Endodermal cell (in vitro differentiated cells): ENCODE data around the gene PLD5. TPM values are rescaled to one million over a fixed set of nuclear protein-coding genes. Genes with fewer than 3 reads are reported as not detected.

Experiments
- DNase-seq: peaks from one replicate; pipeline ENCODE4 v3.0.0-alpha.2; 2017
- H3K27ac ChIP-seq: 2 replicates; pipeline ENCODE4 v1.5.1; 2013; ENCODE audit warnings: mild to moderate bottlenecking, low read depth, low read length, moderate library complexity
- H3K27me3 ChIP-seq: 2 replicates; pipeline ENCODE4 v1.6.1; 2013; ENCODE audit warnings: mild to moderate bottlenecking, low read length, moderate library complexity; ENCODE audit not compliant: insufficient read depth, control insufficient read depth, poor library complexity, severe bottlenecking
- H3K36me3 ChIP-seq: 2 replicates; pipeline ENCODE4 v1.7.0; 2013; ENCODE audit warnings: mild to moderate bottlenecking, low read length, moderate library complexity; ENCODE audit not compliant: control insufficient read depth, insufficient read depth
- H3K4me1 ChIP-seq: one replicate; pipeline ENCODE4 v1.7.0; 2013; ENCODE audit warnings: low read length; ENCODE audit not compliant: control insufficient read depth, insufficient read depth
- H3K4me3 ChIP-seq: 2 replicates; pipeline ENCODE4 v1.5.1; 2013; ENCODE audit warnings: mild to moderate bottlenecking, low read length, moderate library complexity
- H3K9ac ChIP-seq: 2 replicates; pipeline ENCODE4 v1.6.1; 2013; ENCODE audit warnings: mild to moderate bottlenecking, low read length, moderate library complexity; ENCODE audit not compliant: poor library complexity, severe bottlenecking; ENCODE audit errors: extremely low read depth
- H3K9me3 ChIP-seq: 2 replicates; pipeline ENCODE4 v1.6.1; 2013; ENCODE audit warnings: mild to moderate bottlenecking, low read length, moderate library complexity; ENCODE audit not compliant: control insufficient read depth
- H3K27ac Mint-ChIP-seq: 2 replicates; pipeline ENCODE4 v1.8.0; 2020; ENCODE audit warnings: mixed read lengths
- H3K27me3 Mint-ChIP-seq: 2 replicates; pipeline ENCODE4 v1.8.0; 2021; ENCODE audit warnings: mild to moderate bottlenecking, mixed read lengths; ENCODE audit not compliant: insufficient read depth
- H3K36me3 Mint-ChIP-seq: 2 replicates; pipeline ENCODE4 v1.8.0; 2020; ENCODE audit warnings: low read depth, mixed read lengths
- H3K4me1 Mint-ChIP-seq: 2 replicates; pipeline ENCODE4 v1.8.0; 2020; ENCODE audit warnings: mixed read lengths
- H3K4me3 Mint-ChIP-seq: 2 replicates; pipeline ENCODE4 v1.8.0; 2020; ENCODE audit warnings: mild to moderate bottlenecking, moderate library complexity, mixed read lengths
- H3K9me3 Mint-ChIP-seq: 2 replicates; pipeline ENCODE4 v1.8.0; 2020; ENCODE audit warnings: mild to moderate bottlenecking, mixed read lengths
- CTCF ChIP-seq: fragments of 200-600 bp; sonication (generic); conservative IDR thresholded peaks from 2 replicates; pipeline ENCODE4 v1.5.0; 2021; ENCODE audit warnings: antibody characterized with exemption, mild to moderate bottlenecking
- WGBS, 2 experiments: methylation state at CpG; one replicate each; pipeline versions ENCODE4 v1.1.5 to v1.1.7; 2013; ENCODE audit warnings: missing lambda C conversion rate in 2 of 2, mixed read lengths in 1 of 2; ENCODE audit not compliant: insufficient coverage in 1 of 2, insufficient read length in 1 of 2; 5-methylcytosine and 5-hydroxymethylcytosine counted together
- total RNA-seq, 2 donors: library from RNA; stranded (reverse); fragmentation: NEBNext Ultra II Directional in 1 of 2; extraction: Animal tissue kit (Norgen Biotek cat#: 25700) in 1 of 2; gene quantifications; 2 replicates in 1 of 2; 3 replicates in 1 of 2; pipeline ENCODE4 v1.2.1, GENCODE V29; 2021

PLD5 gene
- total RNA-seq, 2 donors from 2014 or later: 0.66 to 2.7 TPM

- peaks cover 9% of the 10 kb centered on the region for H3K9me3 Mint-ChIP-seq
- TF ChIP-seq CTCF: no peak
- WGBS, 2 experiments: 94 to 100% methylated on average over 4 to 6 of the region's 6 CpGs
These were observed 282.6 kb downstream of the PLD5 start for GRCh38 chr1:242241936-242242335.

GRCh38 chr1:242240691-242241090 is 283.8 kb downstream of the PLD5 start:
- H3K4me3 ChIP-seq: no peak overlapping the region
- H3K4me1 Mint-ChIP-seq: peaks cover 23% of the 10 kb centered on the region
- TF ChIP-seq CTCF: no peak
- H3K4me3 Mint-ChIP-seq: no peak overlapping the region
- no peak for DNase-seq
- no peak overlapping the region for H3K27ac ChIP-seq
- no peaks in the 10 kb centered on the region for H3K36me3 ChIP-seq
- 92 to 100% methylated on average over 5 to 6 of the region's 6 CpGs for WGBS, 2 experiments
- peaks cover 14% of the 10 kb centered on the region for H3K9me3 ChIP-seq
- H3K9me3 Mint-ChIP-seq: peaks cover 7% of the 10 kb centered on the region
- no peaks in the 10 kb centered on the region for H3K4me1 ChIP-seq
- no peaks in the 10 kb centered on the region for H3K27me3 ChIP-seq
- peaks cover 3% of the 10 kb centered on the region for H3K27me3 Mint-ChIP-seq
- no peak overlapping the region for H3K27ac Mint-ChIP-seq
- no peak overlapping the region for H3K9ac ChIP-seq
- H3K36me3 Mint-ChIP-seq: no peaks in the 10 kb centered on the region

More at GRCh38 chr1:242241936-242242335, 282.6 kb downstream of the PLD5 start:
- no peak for DNase-seq
- Histone ChIP-seq H3K9ac (no peak overlapping the region), H3K36me3 (no peaks in the 10 kb centered on the region), H3K27me3 (no peaks in the 10 kb centered on the region), H3K9me3 (peaks cover 14% of the 10 kb centered on the region), H3K27ac (no peak overlapping the region), H3K4me3 (no peak overlapping the region), H3K4me1 (no peaks in the 10 kb centered on the region)
- Mint-ChIP-seq H3K4me3 (no peak overlapping the region), H3K4me1 (peaks cover 24% of the 10 kb centered on the region), H3K27ac (no peak overlapping the region), H3K27me3 (peaks cover 3% of the 10 kb centered on the region), H3K36me3 (peaks cover 2% of the 10 kb centered on the region)

GRCh38 chr1:242240077-242240476 is 284.4 kb downstream of the PLD5 start:
- H3K4me3 Mint-ChIP-seq: no peak overlapping the region
- WGBS, 2 experiments: 93 to 95% methylated on average over 2 to 4 of the region's 4 CpGs
- no peaks in the 10 kb centered on the region for H3K36me3 Mint-ChIP-seq
- Histone ChIP-seq H3K4me1 (no peaks in the 10 kb centered on the region), H3K9me3 (peaks cover 14% of the 10 kb centered on the region), H3K4me3 (no peak overlapping the region), H3K27ac (peak overlapping the region; percentile 52), H3K36me3 (no peaks in the 10 kb centered on the region), H3K9ac (no peak overlapping the region), H3K27me3 (no peaks in the 10 kb centered on the region)
- no peak for TF ChIP-seq CTCF
- H3K27me3 Mint-ChIP-seq: no peaks in the 10 kb centered on the region
- H3K4me1 Mint-ChIP-seq: peaks cover 19% of the 10 kb centered on the region
- no peak for DNase-seq
- peaks cover 7% of the 10 kb centered on the region for H3K9me3 Mint-ChIP-seq
- H3K27ac Mint-ChIP-seq: no peak overlapping the region
